Tongue (tissue), 2 donors: ENCODE results near the gene CRTC1. TPM values are rescaled to one million over a fixed set of nuclear protein-coding genes. Genes with fewer than 3 reads are reported as not detected.

ENCODE experiments used
- DNase-seq: peaks from one replicate; pipeline ENCODE4 v3.0.0-alpha.2; 2015
- total RNA-seq: library from RNA; depleted of rRNA; stranded (reverse); fragments of >200 nt; gene quantifications from one replicate; pipeline ENCODE4 v1.2.3, GENCODE V29; 2014

The CRTC1 gene
- total RNA-seq, 1 donor from 2014 or later = 5.4 TPM

DNA sequence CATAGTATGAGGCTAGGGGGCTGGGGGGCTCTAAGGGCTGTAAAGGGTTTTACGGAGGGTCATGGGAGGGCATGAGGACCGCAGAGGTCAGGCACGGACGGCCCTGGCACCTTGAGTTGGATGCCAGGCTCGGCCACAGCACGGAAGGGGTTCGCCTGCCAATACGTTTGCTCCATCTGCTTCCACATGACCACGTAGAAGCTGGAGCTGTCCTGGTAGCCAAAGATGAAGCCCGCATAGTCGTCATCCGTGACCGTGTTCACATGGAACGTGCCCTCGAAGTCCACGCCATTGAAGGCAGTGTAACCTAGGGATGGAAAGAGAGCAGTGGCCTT, 101.3 kb downstream of the CRTC1 start:
- no peak for DNase-seq

DNA sequence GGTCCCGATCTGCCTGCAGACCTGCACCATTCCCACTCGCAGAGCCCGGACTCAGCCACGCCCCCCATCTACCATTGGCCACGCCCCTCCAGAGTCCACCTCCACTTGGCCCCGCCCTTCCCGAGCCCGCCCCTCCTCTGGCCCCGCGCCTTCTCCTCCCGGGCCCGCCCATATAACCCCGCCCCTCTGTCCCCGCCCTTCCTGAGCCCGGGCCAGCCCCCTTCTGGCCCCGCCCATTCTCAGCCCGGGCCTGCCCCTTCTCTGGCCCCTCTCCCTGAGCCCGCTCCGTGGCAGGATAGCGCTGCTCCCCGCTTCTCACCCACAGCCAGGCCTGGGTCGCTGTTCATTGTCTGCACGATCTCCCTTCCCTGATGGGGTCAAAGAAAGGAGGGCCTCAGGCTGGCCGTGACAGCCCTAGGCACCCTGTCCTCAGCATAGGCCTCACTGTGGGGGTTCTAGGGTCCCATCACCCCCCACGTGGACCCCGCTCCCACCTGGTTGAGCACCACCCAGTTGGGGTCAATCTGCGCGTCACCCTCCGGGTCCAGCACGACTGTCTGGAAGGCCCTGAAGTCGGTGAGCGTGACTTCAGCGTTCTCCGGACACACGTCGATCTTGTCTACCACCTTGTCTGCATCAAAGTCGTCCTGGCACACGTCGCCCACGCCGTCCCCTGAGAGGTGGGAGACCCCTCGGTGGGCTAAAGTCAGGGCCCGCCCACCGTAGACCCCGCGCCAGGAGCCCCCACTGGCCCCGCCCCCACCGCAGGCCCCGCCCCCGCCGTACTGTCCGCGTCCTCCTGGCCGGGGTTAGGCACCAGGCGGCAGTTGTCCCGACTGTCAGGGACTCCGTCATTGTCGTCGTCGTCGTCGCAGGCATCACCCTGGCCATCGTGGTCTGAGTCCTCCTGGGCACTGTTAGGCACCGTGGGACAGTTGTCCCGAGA, 102.0 kb downstream of the CRTC1 start:
- DNase-seq = peak; percentile 84

DNA sequence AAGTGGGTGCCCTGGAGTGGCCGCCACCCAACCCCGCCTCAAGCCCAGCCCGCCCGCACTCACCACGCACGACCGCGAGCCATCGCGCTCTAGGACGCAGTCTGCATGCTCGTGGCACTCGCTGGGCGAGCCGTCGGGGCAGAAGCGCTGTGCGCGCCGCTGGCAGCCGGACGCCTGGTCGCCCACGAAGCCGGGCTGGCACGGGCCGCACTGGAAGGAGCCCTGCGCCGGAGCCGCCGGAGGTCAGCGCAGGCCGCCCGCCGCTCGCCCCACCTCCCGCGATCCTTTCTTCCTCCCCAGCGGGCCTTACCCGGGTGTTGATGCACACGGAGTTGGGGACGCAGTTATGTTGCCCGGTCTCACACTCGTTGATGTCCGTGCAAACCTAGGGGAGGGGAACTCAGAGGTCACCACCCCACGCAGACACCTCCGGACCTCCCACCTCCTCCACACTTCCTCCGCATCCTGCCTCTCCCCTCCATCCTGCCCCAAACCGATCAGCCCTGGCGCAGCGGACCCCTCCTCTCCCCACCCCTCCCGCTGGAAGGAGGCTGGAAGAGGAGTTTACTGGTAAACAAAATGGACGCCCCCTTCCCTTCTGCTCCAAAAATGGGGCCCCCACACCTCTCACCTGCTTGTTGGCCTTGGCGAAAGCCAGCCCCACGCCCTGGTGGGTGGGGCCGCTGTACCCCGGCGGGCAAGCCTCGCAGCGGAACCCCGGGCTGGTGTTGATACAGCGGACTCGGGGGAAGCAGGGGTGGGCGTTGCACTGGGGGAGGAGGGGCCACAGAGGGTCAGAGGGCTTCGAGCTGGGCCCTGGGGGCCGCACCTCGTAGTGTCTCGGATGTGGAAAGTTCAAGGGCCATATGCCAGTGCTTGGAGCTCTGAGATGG, 105.3 kb downstream of the CRTC1 start:
- DNase-seq = no peak

DNA sequence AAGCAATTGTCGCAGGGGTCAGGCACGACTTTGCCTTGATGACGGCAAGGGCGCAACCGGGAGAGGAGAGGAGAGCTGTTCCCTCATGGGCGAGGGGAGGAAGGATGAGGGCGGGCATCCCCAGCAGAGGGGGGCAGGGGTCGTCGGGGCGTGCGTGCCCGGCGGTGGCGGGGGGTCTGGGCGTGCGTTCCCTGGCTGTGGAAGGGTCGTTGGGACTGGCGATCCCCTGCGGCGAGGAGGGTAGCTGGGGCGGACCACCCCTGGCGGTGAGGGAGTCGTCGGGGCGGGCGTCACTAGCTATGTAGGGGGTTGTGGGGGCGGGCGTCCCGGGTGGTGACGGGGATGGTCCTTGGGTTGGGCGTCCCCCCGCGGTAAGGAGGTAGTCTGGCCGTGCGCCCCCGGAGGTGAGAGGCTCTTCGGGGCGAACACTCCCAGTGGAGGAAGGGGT, 106.0 kb downstream of the CRTC1 start:
- no peak for DNase-seq

DNA sequence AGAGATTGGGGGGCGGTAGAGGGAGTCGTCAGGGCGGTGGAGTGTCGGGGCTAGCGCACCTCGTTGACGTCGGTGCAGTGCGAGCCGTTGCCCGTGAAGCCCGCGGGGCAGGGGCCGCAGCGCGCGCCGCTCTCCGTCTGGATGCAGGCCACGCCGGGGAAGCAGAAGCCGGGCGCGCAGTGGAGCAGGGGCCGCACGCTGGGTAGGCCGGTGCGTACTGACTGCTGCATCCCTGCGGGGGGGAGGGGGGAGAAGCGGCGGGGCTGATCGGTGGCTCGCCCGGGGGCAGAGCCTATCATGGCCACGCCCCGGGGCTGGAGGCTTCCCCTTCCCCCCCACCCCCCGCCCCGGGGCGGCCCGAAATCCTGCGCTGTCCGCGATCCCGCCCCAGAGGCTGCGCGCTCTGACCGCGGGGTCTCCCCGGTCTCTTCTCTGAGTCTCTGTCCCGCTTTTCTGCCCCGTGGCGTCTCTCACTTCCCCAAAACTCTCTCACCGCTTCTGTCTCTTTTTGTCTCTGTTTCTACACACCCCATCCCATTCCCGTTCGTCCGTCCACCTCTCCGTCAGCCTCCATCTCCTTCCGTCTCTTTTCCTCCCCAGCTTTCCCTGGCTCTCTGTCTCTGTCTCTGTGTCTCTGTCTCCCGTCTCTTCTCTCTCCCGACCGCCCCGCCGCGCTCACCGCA, 106.5 kb downstream of the CRTC1 start:
- peak; percentile 42 for DNase-seq

DNA sequence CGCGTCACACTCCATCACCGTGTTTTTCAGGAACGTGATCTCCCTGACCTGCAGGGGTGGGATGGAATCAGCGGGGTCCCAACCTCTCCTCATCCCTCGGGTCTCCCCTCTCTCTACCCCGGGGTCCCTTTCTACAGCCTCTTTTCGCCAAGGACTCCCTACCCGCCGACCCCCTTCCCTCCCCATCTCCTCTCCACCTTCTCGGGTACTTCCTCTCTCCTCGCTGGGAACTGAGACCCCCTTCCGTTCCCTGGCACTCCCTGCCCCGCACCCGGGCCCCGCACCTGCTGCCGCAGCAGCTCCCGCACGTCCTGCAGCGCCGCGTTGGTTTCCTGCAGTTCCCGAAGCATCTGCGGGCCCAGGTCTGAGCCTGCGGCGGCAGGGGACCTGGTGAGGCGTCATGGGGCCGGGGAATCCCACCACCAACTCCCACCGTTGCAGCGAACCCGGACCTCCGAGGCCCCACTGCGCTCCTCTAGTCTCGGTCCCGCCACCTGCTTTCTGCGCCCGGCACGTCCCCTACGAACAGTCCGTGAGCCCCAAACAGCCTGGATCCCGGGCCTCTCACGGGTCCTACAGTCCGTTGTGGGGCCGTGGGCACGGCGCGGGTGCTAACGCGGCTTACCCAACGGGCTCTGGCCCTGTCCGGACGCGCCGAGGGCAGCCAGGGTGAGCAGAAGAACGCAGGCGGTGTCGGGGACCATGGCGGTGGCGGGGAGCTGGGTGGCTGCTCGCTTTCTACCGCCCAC, 107.3 kb downstream of the CRTC1 start, which contains the start of gene COMP:
Gene COMP, minus strand, starts transcription at position 740 of the 749 bp plus-strand sequence. Its CDS starts 36 bp downstream, at position 704.
- no peak for DNase-seq

DNA sequence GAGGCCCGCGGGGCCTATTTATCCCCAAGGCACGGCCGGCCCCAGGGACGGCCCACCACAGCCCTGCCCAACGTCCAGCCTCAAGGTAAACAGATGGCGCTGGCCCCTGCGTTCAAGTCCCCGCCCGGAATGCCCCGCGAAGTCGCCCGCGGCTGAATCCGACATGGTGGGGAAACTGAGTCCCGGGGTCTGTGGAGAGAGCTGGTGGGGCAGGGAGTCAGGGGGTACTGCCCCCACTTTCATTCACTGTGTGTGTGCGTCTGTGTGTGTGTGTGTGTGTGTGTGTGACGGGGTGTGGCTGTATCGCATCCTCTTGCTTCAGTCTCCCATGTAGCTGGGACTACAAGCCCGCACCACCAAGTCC, 107.8 kb downstream of the CRTC1 start:
- DNase-seq = no peak

DNA sequence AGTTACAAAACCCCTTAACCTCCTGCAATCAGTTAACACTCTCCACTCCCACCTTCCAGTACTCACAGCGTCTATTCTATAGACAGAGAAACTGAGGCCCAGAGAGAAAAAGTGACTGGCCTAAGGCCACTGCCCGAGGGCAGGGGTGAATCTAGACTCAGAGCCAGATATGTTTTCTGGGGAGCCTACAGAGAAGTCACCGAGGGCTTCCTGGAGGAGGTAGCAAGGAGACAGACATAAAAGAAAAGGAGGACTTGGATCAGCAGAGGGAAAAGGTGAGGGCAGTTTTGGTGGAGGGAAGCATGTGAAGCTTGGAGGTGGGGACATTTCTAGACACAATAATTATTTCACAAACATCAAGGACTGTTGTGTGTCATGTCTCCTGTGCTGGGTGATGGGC, 109.2 kb downstream of the CRTC1 start:
- no peak for DNase-seq

DNA sequence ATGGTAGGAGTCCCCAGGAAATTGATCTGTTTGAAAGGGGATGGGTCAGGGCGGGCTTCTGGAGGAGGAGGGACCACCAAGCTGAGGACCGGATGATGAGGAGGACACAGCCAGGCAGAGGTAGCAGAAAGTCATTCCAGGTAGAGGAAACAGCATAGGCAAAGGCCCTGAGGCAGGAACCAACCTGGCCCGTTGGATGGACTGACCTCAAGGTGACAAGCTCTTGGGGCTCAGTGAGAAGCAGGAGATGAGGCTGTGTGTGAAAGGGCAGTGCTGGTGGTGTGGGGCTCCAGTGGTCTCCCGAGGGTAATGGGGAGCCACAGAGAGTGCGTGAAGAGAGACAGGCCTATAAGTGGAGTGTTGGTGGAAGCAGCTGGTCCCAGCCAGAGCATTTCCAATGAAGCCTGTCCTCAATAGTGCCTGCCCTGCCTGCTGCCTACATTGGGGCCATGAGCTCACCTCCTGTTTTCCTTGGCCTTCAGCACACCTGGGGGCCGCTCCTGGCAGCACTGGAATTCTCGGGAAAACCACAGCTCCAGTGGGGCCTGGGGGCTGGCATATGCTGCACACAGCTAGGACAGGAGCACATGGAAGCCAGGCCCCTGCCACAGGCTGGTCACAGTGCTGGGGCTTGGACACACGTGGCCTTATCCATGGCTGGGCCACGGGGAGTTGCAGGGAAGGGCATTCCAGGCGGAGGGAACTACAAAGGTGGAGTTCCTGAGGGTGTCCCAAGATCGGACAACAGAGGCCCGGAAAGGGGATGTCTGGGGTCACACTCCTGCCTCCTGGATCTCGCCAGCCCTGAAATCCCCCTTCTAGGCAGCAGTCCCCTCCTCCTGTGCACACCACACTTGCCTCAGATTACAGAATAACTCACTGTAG, 109.9 kb downstream of the CRTC1 start:
- DNase-seq = peak; percentile 47

DNA sequence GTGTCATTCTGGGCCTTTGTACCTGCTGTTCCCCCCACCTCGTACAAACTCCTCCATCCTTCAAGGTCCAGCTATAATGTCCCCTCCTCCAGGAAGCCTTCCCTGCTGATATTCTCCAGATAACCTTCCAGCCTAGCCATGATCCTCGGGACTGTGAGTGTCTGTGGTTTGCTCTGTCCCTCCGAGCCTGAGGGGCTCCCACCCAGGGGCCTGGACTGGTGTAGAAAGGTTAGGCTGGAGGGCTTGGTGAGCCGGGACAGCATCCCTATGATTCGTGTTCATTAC, 110.5 kb downstream of the CRTC1 start:
- DNase-seq = no peak

DNA sequence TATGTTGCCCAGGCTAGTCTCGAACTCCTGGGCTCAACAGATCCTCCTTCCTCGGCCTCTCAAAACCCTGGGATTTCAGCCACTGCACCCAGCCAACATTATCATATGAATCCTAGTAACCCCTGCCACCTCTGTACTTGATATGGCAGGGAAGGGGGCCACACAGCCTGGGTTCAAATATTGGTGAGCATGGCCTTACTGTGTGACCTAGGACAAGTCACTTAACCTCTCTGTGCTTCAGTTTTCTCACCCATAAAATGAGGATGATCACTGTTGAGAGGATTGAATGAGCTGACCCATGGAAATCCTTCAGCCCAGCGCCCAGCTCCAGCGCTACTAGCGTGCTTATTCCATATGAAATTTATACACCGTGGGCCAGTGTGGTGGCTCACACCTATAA, 111.2 kb downstream of the CRTC1 start:
- no peak for DNase-seq

DNA sequence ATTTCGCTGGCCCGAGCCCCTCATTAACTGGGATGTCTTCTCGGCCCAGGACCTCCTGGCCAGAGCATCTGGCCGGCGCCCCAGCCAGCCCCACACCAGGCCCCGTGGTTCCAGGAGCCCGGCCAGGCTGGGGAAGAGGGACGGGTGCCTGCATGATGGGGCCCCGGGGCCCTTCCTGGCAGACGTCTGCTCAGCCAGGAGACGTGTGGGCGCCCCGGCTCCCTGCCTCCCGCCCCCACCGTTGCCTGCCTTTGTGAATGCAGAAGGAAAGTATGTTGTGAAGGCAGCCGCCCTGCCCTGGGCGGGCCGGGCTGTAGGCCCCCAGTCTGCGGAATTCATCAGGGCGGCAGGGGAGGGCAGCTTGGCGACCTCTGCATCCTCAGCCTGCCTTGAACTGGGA, 112.1 kb downstream of the CRTC1 start:
- DNase-seq = peak; percentile 43

DNA sequence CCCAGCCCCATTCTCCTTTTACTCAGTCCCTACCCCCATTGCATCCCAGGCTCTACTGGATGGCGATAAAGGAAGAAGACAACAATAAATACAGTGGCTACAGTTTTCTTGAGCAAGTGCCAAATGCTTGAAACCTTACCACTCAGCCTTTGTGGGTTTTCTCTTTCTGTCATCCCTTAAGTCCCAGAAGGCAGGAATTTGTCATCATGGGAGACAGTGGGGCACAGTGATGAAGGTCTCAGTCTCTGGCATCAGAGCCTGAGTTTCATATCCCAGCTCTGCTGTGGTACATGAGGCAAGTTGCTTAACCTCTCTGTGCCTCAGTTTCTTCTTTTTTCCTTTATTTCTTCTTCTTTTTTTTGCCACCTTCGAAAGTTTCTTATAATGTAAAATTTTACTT, 112.8 kb downstream of the CRTC1 start:
- DNase-seq = no peak

DNA sequence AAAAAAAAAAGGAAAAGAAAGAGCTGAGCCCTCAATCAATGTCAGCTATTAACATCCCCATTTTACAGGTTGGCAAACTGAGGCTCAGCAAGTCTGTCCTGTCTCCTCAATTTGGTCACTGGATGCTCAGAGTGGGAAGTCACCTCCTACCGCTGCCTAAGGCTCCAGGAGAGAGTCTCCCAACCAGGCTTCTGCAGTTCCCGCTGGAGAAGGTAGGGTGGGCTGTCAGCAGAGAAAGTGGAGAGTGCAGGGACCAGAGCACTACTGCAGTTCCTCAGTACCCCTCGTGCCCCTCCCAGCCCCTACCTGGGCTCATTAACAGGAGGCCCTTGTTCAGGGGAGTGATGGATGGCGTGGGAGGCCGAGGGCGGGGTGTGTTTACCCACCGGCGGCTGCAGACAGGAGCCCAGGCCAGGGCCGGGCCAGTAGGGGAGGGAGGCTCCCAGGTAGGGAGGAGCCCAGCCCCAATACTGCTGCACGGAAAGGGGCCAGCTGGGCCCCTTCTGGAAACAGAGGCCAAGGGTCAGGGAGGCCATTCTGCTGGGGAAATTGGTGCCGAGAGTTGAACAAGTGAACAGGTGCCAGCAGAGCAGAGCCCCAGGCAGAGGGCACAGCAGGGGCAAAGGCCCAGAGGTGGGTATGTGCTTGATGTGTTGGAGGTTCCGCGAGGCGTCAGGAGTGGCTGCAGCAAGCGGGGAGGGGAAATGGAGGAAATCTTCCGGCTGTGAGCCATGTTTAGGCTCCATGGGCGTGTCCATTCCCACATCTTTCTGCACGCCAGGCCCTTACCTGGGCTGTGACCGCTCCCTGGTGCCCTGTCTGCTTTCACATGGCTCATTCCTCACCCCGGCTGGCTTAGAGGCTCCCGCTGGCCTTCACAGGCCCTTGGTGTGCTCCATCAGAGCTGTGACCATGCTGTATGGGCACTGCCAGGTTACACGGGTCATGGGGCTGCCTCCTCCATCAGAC, 115.2 kb downstream of the CRTC1 start:
- peak; percentile 30 for DNase-seq

DNA sequence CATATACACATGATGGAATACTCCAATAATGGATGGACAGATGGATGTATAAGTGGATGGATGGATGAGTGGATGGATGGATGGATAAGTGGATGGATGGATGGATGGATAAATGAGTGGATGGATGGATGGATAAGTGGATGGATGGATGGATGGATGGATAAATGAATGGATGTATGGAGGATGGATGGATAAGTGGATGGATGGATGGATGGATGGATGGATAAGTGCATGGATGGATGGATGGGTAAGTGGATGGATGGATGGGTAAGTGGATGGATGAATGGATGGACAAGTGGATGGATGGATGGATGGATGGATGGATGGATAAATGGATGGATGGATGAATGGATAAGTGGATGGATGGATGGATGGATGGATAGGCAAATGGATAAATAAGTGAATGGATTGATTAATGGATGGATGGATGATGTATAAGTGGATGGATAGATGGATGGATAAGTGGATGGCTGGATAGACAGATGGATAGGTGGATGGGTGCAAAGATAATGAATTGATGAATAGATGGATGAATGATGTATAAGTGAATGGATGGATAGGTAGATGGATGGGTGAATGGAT, 116.0 kb downstream of the CRTC1 start:
- DNase-seq = no peak

DNA sequence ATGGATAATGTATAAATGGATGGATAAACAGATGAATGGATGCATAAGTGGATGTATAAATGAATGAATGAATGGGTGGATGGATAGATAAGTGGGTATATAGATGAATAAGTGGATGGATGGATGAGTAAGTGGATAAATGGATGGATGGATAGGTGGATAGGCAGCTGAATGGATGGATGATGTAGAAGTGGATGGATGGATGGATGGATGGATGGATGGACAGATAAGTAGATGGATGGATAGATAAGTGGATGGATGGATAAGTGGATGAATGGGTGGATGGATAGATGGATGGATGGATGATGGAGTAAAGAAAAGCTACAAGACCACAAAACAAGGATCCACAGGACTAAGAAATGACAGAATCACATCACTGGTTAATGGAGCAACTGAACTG, 116.6 kb downstream of the CRTC1 start:
- no peak for DNase-seq

DNA sequence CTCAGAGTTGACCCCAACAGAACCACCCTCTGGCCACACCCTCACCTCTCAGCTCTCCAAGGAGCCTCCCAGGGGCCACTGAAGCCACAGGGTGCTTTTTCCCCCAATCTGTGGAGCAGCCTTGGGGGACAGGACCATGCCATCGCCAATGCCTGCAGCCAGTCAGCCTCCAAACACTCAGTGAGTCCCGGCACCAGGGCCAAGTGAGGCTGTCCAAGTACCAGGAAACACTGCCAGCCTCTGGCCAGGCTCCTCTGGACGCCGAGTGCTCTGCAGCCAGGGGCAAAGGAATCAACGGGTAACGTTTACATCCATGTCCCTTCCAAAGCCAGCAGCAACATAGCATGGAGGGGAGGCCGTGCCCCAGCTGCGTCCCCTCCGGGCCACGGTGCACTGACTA, 117.2 kb downstream of the CRTC1 start:
- DNase-seq = no peak

DNA sequence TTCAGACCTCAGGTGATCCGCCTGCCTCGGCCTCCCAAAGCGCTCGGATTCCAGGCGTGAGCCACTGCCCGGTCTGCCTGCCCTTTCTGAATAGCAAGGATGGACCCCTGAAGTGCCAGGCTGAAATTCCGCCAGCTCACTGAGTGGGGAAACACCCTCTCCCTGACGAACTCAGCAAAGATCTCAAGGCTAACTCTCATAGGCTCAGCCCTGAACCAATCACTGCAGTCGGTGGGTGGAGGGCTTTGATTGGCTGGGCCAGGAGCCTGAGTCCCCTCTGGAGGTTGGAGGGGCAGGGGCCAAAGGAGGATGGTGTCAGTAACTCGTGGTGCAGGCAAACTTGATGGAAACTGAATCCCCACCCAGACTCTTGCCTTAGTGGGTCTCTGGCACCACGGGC, 118.9 kb downstream of the CRTC1 start:
- DNase-seq = no peak

DNA sequence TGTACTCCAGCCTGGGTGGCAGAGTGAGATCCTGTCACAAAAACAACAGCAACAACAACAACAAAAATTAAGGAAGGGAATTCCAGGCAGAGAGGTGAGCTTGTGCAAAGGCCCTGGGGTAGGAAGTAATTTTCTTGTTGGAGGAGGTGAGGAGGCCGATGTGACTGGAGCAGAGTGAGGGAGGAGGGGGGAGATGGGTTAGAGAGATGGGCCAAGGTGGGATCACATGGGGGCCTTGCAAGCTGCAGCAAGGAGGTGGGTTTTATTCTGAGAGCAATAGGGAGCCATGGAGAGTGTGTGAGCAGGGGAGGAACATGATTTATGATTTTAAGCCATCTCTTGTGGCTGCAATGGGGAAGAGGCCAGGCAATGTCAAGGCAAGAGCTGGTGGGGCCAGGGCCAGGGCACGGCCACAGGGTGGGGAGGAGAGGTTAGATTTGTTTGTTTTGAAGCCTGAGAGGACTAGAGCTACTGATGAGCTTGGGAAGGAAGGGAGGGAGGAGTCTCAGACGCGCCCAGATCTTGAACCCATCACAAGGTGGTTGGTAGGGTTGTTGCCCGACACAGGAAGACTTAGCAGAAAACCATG, 120.2 kb downstream of the CRTC1 start:
- DNase-seq = no peak
